Right renal pelvis (tissue), 4 donors: ENCODE results near the gene TMEM121B. TPM values are rescaled to one million over a fixed set of nuclear protein-coding genes. Genes with fewer than 3 reads are reported as not detected.

ENCODE experiments used
- DNase-seq, 4 donors: peaks; one replicate each; pipeline ENCODE4 v3.0.0-alpha.2; 2013; ENCODE audit warnings: low read depth in 4 of 4, low spot score in 3 of 4, missing footprints in 1 of 4
- polyA plus RNA-seq, 4 donors: library from polyadenylated mRNA; unstranded; fragments of 120-200 nt; gene quantifications; one replicate each; pipeline ENCODE4 v1.2.1, GENCODE V29; 2013; ENCODE audit not compliant: insufficient read length in 4 of 4

Gene TMEM121B
- polyA plus RNA-seq, 4 donors: 0.78 to 1.0 (median 0.80) TPM

DNA sequence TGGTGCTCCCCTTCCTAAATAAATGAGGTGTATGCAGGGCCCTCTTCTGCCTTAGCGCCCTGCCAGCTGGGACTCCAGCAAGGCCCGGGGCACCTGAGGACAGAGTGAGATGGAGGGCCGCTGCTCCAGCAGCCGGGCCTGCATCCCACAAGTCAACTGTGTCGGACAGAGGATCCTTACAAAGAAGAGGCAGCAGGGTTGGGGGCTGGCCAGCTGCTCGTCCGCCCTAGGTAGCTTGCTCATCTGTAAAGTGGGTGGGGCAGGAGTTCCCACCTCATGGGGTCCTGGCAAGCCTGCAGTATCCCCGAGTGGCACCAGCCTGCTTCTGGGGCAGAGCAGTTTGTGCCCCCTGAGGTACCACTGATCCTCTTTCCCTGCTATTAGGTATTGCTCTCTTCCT is 7.6 kb downstream of the TMEM121B start:
- no peak for DNase-seq

DNA sequence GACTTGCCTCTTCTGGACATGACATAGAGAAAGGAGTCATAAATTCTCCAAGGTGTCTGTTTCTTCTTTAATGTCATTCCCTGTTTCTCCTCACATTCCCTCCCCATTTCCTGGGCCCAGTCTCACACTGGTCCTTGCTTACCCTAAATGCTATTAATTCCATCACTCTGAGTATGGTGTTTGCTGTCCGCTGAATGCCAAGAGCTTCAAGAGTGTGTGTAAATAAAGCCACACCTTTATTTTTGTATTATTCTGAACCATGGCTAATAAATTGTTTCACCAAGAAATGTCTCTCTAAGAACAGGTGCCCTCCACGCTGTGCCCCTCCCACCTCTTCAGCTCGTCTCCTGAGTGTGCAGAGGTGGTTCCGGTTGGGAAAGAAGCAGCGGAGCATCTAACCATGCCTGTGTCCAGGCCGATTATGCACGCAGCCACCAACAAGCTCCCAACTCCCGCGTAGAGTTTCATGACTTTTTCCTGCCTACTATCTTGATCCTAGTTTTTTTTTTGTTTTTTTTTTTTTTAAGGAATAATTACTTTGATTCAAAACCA is 8.6 kb downstream of the TMEM121B start:
- no peak for DNase-seq

DNA sequence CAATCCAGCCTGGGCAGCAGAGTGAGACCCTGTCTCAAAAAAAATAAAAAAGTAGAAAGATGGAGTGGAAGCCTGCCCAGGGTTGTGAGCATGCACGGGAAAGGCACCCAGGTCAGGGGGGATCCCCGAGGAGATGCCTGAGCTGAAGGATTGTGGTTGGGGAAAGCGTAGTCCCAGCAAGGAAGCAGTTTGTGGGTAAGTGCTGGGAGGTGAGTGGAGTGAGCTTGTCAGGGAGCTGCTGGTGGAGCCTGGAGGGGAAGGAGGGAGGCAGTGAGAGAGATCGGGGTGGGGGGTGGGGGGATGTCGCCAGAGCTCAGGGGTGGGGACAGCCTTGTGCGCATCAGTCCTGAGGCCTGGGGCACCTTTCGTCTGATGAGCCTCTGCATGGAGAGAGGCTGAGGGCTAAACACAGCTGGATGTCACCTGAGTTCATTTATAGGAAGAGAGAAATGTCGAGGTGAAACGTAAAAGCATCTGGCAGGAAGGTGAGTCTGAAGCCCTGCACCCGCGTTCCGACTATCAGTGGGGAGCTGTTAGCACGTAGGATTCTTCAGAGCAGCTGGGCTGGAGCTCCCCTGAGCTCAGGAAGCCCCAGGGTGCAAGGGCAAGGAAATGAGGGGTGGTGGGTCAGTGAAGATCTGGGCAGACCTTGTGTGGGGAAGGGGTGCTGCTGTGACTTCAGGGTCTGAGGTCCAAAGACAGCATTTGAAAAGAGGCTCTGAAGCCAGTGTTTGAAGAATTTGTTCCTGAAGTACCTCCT is 10.2 kb downstream of the TMEM121B start:
- no peak for DNase-seq

DNA sequence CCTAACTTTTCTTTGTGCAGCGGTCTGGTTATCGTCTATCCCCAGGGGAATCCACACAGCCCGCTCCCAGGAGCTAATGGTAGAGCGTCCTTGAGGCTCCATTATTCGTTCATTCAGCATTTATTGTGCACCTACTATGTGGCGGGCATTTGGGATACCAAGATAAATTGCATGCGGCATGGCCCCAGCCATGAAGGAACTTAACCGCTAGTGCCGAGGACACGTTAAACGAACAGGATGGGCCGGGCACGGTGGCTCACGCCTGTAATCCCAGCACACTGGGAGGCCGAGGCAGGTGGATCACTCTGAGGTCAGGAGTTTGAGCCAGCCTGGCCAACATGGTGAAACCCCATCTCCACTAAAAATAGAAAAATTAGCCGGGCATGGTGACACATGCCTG is 11.2 kb downstream of the TMEM121B start:
- DNase-seq: no peak

DNA sequence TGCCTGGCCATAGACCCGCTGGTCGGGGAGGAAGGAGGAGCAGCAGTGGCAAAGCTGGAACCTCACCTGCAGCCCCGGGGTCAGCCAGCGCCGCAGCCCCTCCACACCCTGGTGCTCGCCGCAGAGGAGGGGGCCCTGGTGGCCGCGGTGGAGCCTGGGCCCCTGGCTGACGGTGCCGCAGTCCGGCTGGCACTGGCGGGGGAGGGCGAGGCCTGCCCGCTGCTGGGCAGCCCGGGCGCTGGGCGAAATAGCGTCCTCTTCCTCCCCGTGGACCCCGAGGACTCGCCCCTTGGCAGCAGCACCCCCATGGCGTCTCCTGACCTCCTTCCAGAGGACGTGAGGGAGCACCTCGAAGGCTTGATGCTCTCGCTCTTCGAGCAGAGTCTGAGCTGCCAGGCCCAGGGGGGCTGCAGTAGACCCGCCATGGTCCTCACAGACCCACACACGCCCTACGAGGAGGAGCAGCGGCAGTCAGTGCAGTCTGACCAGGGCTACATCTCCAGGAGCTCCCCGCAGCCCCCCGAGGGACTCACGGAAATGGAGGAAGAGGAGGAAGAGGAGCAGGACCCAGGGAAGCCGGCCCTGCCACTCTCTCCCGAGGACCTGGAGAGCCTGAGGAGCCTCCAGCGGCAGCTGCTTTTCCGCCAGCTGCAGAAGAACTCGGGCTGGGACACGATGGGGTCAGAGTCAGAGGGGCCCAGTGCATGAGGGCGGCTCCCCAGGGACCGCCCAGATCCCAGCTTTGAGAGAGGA is 11.9 kb downstream of the TMEM121B start:
- no peak for DNase-seq

DNA sequence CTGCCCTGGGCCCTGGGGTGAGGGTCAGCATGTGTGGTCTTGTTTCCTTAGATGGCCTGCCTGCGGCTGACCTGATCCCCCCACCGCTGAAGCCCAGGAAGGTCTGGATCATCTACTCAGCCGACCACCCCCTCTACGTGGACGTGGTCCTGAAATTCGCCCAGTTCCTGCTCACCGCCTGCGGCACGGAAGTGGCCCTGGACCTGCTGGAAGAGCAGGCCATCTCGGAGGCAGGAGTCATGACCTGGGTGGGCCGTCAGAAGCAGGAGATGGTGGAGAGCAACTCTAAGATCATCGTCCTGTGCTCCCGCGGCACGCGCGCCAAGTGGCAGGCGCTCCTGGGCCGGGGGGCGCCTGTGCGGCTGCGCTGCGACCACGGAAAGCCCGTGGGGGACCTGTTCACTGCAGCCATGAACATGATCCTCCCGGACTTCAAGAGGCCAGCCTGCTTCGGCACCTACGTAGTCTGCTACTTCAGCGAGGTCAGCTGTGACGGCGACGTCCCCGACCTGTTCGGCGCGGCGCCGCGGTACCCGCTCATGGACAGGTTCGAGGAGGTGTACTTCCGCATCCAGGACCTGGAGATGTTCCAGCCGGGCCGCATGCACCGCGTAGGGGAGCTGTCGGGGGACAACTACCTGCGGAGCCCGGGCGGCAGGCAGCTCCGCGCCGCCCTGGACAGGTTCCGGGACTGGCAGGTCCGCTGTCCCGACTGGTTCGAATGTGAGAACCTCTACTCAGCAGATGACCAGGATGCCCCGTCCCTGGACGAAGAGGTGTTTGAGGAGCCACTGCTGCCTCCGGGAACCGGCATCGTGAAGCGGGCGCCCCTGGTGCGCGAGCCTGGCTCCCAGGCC is 12.7 kb downstream of the TMEM121B start:
- no peak for DNase-seq

DNA sequence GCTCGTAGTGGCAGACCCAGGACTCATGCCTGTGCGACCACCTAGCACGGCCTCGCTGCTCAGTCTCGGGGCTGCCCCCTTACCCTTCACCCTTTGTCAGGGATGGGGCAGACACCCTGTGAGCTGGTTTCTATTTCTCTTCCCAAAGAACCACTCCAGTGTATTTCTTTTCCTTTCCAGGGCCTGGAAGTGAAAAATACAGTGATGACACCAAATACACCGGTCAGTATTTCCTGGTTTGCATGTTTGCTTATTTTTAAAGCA is 13.7 kb downstream of the TMEM121B start:
- DNase-seq: no peak

DNA sequence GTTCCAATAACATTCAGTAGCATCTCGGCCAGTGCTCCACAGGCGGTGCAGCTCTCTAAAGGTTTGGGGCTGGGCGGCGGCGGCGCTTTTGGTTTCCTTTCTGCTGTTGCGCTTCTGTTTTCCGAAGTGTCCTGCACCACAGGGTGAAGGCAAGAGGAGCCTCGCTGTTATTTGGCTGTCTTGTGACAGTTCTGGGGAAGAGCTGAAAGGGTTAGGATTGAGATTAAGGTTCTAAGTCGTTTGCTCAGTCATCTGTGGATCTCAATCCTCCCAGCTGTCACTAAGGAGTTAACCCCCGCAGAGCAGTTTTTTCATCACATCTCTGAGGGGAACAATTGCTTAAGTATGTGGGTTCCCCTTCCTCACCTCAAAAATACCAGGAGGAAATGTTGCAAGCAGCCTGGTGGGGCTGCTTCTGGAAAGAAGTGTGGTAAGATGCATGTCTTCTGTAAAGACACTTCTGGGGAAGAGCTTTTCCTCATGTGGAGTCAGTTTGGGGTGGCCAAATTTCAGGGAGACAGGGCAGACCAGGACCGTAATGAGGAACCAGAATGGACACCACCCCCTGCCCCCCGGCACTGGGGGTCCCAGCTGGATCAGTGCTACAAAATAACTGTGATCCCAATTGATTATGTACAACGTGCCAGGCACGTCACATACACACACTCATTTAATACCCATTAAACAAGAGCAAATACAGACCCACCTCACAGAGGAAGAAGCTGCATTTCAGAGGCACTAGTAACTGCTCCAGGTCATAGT is 14.2 kb downstream of the TMEM121B start:
- no peak for DNase-seq

DNA sequence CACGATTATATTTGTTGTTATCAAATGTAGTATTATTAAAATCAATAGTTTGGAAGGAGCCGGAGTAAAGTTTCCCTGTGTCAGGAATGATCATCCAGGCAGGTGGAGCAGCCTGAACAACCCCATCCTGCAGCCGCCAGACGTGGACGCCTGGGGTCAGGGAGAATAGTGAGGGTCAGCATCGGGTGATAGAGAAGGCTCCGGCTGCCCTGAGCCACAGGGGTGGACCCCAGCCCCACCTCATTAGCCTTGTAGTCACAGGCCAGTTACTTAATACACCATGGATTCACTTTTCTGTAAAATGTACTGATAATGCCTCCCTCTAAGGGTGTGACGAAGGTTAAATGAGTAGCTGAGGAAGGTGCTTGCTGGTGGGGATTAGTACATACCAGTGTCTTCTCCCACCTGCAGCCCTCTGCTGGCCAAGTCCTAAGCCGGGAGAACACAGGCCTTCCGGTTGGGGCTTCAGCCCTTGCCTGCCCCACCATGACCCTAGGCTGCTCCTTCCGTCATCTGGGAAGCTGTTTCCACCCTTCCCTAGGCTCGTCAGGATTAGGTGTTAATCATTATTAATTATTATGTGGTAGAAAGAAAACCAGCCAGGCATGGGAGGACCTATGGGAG is 14.9 kb downstream of the TMEM121B start:
- no peak for DNase-seq

DNA sequence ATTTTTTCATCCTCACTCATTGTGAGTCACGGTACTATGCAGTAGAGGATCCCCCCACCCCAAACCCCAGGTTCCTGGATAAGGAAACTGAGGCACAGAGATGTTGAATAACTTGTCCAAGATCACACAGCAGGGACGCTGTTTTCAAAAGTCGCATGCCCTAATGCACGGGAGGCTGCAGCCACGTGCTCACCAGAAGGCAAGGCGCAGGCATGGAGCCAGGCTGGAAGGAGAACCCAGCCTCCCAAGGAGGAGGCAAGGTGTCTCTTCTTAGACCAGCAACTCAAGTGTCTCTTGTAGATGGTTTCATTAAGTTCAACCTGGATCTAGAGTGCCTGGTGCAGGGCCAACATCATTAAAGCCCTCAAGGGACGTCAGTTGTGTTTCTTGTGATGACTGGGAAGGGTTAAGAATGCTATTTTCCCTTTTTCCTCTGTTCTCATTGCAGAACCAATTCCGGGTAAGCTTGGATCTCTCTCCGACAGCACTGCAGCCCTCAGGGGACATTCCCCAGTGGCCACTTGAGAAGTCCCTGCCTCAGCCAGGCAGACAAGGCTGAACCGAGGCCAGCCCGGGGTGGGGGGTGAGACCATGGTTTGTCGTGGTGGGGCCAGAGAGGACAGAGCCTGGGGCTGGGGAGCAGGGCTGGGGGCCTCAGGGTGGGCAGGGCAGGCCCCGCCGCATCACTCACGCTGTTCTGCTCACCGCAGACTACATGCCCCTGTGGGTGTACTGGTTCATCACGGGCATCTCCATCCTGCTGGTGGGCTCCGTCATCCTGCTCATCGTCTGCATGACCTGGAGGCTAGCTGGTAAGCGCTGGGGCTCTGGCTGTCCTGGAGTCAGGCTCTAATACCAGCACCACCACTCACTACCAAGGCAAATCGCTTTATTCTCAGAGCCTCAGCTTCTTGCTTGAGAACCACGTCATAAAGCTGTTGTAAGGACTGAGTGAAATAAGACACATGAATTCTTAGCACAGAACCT is 15.7 kb downstream of the TMEM121B start:
- DNase-seq: no peak

DNA sequence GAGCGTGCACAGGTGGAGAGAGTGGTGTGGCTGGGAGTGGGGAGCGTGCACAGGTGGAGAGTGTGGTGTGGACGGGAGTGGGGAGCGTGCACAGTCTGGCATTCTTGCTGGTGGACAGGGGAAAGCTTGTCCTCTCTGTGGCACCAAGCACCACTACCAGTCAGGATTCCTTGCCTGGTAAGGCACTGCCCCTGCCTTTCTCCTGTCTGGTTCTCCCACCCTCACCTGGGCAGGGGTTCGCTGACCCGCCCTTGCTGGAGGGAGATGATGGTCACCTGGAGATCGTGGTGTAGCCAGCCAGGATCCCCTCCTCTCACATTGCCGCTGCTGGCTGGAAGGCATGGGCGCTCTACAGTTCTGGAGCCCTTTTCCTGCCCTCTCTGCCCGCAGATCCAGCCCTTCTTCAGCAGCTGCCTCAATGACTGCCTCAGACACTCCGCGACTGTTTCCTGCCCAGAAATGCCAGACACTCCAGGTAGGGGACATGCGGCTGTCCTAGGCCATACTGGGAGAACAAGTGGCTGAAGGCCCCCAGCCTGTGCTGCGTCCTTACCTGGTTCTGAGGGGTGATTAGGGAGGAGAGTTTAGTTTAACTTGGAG is 16.7 kb downstream of the TMEM121B start:
- DNase-seq: no peak

DNA sequence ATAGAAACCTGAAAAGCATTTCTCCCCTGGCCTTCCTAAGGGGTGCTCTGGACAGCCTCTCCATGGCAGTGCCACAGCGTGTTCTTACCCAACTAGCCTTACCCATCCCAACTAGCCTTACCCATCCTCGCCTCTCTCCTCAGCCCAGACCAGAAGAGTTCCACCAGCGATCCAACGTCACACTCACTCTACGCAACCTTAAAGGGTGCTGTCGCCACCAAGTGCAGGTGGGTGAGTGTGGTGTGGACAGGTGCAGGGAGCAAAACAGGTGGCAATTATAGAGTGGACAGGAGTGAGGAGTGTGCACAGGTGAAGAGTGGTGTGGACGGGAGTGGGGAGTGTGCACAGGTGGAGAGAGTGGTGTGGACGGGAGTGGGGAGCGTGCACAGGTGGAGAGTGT is 17.8 kb downstream of the TMEM121B start:
- DNase-seq: no peak

DNA sequence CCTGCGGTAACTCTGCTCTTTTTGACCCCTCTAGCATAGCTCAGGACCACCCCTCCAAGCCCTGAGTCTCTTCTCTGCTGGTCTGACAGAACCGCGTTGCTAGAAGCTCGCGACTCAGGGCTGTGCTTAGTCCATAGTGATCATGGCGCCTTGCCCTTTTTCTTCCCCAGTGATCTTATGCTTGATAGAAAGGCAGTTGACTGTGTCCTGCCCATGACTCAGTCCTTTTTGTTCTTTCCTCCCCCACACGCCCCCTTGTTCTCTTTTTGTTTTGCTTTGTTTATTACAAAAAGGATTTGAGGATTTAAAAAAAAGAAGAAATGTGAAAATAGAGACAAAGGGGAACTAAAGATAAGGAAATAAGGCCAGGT is 18.9 kb downstream of the TMEM121B start:
- DNase-seq: no peak

DNA sequence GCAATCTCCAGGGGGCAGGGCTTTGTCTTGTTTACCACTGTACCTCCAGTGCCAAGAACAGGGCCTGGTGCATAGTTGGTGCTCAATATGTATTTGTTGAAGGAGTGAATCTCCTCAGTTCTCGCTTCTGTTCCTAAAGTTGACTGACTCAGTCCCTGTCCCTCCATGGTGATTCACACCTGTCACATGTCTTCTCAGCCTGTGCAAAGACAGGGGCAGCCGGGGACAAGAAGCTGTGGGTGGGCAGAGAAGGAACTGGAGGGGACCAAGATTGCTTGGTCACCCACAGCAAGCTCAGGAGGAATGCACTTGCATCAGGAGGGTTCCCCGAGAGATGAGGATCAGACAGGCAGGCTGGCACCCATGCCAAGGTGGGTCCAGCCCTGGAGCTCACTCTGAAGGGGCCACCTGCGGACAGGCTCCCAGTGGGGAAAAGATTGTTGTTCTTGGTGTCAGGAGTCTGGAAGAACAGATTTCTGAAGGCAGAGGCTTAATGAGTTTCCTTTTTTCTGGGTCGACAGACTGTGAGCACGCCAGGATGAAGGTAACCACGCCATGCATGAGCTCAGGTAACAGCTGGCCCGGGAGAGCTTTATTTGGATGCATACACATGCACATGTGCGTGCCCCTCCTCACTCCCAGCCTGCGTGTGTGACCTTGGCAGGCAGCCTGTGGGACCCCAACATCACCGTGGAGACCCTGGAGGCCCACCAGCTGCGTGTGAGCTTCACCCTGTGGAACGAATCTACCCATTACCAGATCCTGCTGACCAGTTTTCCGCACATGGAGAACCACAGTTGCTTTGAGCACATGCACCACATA is 19.5 kb downstream of the TMEM121B start:
- no peak for DNase-seq

DNA sequence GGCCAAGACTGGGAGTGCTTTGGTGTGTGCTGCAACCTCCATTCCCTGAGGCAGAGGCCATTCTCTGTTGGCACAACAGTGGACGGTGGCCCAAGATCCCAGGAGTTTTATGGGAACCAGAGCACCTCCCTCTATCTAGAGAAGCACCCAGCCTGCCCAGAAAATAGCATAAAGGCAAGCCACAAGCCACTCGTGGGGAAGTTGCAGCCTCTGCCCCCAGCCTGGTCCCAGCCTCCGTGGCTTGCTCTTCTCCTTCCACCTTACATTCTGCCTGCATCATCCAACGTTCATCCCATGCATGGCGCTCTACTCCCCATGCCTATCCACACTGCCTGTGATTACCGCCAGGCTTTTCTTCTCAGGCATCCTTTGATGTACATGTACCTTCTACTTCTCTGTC is 20.5 kb downstream of the TMEM121B start:
- no peak for DNase-seq

DNA sequence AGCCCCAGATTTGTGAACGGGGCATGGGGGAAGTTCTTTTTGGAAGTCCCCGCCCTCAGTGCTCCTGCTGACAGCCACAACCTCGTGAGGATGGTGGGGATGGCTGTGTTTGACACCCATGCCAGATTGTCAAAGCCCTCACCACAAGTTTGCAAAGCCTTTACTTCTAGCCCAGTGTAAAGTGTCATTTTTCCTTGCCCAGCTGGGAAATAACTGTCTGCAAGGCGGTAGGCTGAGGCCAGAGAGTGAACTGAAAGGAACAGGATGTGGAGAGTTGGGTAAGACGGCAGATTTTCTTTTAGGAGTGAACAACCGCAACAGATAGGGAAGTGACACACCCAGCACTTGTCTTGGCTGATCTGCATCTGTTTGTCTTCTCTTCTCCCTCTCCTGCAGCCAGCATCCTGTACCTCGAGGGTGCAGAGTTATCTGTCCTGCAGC is 22.8 kb downstream of the TMEM121B start:
- no peak for DNase-seq

DNA sequence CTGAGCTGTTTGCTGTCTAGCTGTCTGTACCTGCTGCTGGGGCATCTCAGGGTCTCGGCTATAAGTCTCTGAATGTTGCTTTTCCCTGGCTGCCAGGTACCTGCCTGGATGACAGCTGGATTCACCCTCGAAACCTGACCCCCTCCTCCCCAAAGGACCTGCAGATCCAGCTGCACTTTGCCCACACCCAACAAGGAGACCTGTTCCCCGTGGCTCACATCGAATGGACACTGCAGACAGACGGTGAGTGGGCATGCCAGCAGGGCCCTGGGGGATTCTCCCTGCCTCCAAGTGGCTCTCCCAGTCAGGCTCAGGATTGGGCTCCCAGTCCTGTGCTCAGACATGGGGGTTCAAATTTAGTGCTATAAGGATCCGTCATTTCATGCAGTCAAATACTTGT is 23.5 kb downstream of the TMEM121B start:
- DNase-seq: no peak

DNA sequence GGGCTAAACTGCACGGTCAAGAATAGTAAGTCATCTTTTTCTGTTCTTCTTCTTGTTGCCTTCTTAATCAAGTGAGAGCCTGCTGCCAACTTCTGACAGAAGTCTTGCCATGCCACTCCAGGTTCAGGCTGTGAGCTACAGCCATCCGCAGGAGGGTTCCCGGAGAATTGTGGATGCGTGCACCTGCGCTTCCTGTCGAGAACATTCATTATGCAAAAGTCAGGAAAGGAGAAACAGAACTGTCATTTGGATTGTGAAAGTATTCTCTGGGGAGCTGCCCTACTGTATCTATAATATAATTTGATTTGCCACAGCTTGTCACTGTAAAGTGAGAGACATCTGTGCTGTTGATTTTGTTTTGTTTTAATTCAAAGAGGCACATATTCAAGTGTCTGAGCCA is 24.1 kb downstream of the TMEM121B start:
- DNase-seq: no peak
